ENCODE results near the gene REXO4. TPM values are rescaled to one million over a fixed set of nuclear protein-coding genes. Genes with fewer than 3 reads are reported as not detected.
"Not testable (repeated sequence)": the region's sequence is repeated elsewhere in the genome, so short reads cannot be mapped to it uniquely, and the experiment has no call there.

REXO4 gene
- total RNA-seq, 1 donor from 2014 or later, result 20.1 TPM

GRCh38 chr9:133389562-133389961, 28.2 kb downstream of the REXO4 start:
- DNase-seq (ENCODE audit: low read depth, low spot score), result no peak

- DNase-seq (ENCODE audit: low read depth, low spot score), result no peak
Observed at GRCh38 chr9:133389025-133389557, 28.7 kb downstream of the REXO4 start.

GRCh38 chr9:133387680-133388079, 30.1 kb downstream of the REXO4 start:
- no peak for DNase-seq (ENCODE audit: low read depth, low spot score)

- DNase-seq (ENCODE audit: low read depth, low spot score), result no peak
Observed at GRCh38 chr9:133386338-133386737, 31.5 kb downstream of the REXO4 start.

GRCh38 chr9:133385452-133385851, 32.4 kb downstream of the REXO4 start:
- DNase-seq (ENCODE audit: low read depth, low spot score), result no peak

- DNase-seq (ENCODE audit: low read depth, low spot score), result no peak
Observed at GRCh38 chr9:133384736-133385321, 33.0 kb downstream of the REXO4 start.

- DNase-seq (ENCODE audit: low read depth, low spot score), result no peak
Observed at GRCh38 chr9:133383438-133383837, 34.4 kb downstream of the REXO4 start.

- DNase-seq (ENCODE audit: low read depth, low spot score), result no peak
Observed at GRCh38 chr9:133382507-133383141, 35.2 kb downstream of the REXO4 start.

GRCh38 chr9:133380734-133381133, 37.1 kb downstream of the REXO4 start:
- DNase-seq (ENCODE audit: low read depth, low spot score), result no peak

- DNase-seq (ENCODE audit: low read depth, low spot score), result no peak
Observed at GRCh38 chr9:133379153-133380086, 38.4 kb downstream of the REXO4 start.

- DNase-seq (ENCODE audit: low read depth, low spot score), result no peak
Observed at GRCh38 chr9:133378408-133378962, 39.3 kb downstream of the REXO4 start.

GRCh38 chr9:133377721-133378216, 40.0 kb downstream of the REXO4 start:
- DNase-seq (ENCODE audit: low read depth, low spot score), result no peak

GRCh38 chr9:133377280-133377679, 40.5 kb downstream of the REXO4 start:
- DNase-seq (ENCODE audit: low read depth, low spot score), result not testable (repeated sequence)

- DNase-seq (ENCODE audit: low read depth, low spot score), result peak; percentile 90
Observed at GRCh38 chr9:133375724-133376654, 41.8 kb downstream of the REXO4 start, which contains the start of the genes STKLD1 and SURF4. Gene STKLD1, plus strand, starts transcription at chr9:133376366. Its CDS starts 108 bp downstream, at chr9:133376474. Gene SURF4, minus strand, starts transcription at chr9:133376060. Its CDS starts 91 bp downstream, at chr9:133375969.

GRCh38 chr9:133375116-133375723, 42.6 kb downstream of the REXO4 start:
- DNase-seq (ENCODE audit: low read depth, low spot score), result no peak

GRCh38 chr9:133374612-133375115, 43.1 kb downstream of the REXO4 start:
- no peak for DNase-seq (ENCODE audit: low read depth, low spot score)

- no peak for DNase-seq (ENCODE audit: low read depth, low spot score)
Observed at GRCh38 chr9:133372144-133372543, 45.7 kb downstream of the REXO4 start.

GRCh38 chr9:133371261-133371711, 46.5 kb downstream of the REXO4 start:
- no peak for DNase-seq (ENCODE audit: low read depth, low spot score)

- no peak for DNase-seq (ENCODE audit: low read depth, low spot score)
Observed at GRCh38 chr9:133370685-133371084, 47.1 kb downstream of the REXO4 start.

All from pulmonary artery endothelial cell (primary cell).